ENCODE measurements around the gene SBF2. TPM values are rescaled to one million over a fixed set of nuclear protein-coding genes. Genes with fewer than 3 reads are reported as not detected.
A peak's percentile ranks its signal among the peaks of the same experiment; 100 is the strongest.

SBF2 gene
- total RNA-seq, 1 donor from 2014 or later = 4.2 TPM

DNA sequence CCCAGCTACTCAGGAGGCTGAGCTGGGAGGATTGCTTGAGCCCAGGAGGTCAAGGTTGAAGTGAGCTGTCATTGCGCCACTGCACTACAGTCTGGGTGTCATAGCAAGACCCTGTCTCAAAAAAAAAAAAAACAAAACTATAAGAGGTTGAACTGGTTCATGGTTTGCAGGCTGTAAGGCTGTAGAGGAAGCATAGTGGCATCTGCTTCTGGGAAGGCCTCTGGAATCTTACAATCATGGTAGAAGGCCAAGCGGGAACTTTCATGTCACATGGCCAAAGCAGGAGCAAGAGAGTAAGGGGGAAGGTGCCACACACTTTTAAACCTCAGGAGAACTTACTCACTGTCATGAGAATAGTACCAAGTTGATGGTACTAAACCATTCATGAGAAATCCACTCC is 520.5 kb downstream of the SBF2 start:
- H3K27me3 Mint-ChIP-seq (ENCODE audit: low read depth) = no peaks in the 10 kb centered on the region
- no peak for DNase-seq (ENCODE audit: low spot score)
- H3K4me1 Mint-ChIP-seq (ENCODE audit: low read depth) = no peaks in the 10 kb centered on the region
- H3K27ac Mint-ChIP-seq = no peak overlapping the region
- no peaks in the 10 kb centered on the region for H3K36me3 Mint-ChIP-seq (ENCODE audit: low read depth)
- intact Hi-C loops (cut with micrococcal nuclease) = no loop called here
- no peak overlapping the region for H3K4me3 Mint-ChIP-seq (ENCODE audit: low read depth)
- H3K9me3 Mint-ChIP-seq = no peaks in the 10 kb centered on the region

DNA sequence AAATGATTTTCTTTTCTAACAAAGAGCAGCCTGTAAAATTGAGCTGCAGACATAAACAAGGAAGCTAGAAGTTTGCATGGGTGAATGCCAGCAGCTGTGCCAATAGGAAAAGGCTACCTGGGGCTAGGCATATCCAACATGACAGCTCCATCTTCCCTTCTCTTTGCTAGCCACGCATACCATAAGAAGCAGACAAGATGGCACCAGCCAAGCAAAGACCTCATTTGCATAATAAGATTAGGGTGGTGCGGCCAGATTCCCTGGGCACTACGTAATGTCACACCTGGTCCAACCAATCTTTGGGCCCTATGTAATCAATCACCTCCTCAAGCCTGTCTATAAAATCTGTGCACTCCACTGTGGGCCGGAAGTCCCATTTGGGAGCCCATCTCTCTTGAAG is 521.8 kb downstream of the SBF2 start:
- peaks cover 4% of the 10 kb centered on the region for H3K4me1 Mint-ChIP-seq (ENCODE audit: low read depth)
- H3K27me3 Mint-ChIP-seq (ENCODE audit: low read depth) = no peaks in the 10 kb centered on the region
- H3K4me3 Mint-ChIP-seq (ENCODE audit: low read depth) = no peak overlapping the region
- H3K27ac Mint-ChIP-seq = no peak overlapping the region
- no peaks in the 10 kb centered on the region for H3K36me3 Mint-ChIP-seq (ENCODE audit: low read depth)
- intact Hi-C loops (cut with micrococcal nuclease) = no loop called here
- DNase-seq (ENCODE audit: low spot score) = no peak
- no peaks in the 10 kb centered on the region for H3K9me3 Mint-ChIP-seq

DNA sequence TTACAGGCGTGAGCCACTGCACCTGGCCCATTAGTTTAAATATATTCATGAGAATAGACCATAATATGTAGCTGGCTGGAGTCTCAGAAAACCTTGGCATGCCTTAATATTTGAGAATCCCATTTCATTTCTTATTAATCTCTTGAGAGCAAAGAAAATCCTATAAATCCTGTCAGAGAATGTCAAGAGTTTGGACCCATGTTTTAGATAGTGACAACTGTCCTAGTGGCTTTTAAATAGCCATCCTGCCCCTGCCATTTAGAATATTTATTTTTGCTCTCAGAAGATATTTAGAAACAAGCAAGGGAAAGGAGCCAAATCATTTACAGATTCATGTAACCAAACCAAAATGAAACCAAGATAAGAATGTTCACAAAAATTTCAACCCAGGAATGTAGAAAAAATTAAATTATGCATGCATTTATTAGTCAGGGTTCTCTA is 522.9 kb downstream of the SBF2 start:
- intact Hi-C loops (cut with micrococcal nuclease) = no loop called here

DNA sequence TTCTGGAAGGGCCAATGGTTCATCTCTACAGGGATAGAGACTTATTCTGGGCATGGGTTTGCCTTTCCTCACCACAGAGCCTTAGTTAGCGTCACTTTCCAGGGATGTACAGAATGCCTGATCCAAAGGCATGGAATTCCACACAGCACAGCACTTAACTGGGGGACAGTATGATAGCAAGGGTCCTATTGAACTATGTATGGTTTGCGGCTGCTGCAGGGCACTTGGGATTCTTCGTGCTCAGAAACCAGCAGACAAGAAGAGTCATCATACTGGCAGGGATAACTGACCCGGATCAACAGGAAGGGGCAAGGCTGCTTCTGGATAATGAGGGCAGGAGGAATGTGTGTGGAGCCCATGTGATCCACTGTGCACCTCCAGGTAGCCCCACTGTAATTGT is 524.4 kb downstream of the SBF2 start:
- no peaks in the 10 kb centered on the region for H3K27me3 Mint-ChIP-seq (ENCODE audit: low read depth)
- H3K9me3 Mint-ChIP-seq = no peaks in the 10 kb centered on the region
- DNase-seq (ENCODE audit: low spot score) = no peak
- peaks cover 9% of the 10 kb centered on the region for H3K4me1 Mint-ChIP-seq (ENCODE audit: low read depth)
- H3K27ac Mint-ChIP-seq = no peak overlapping the region
- no peak overlapping the region for H3K4me3 Mint-ChIP-seq (ENCODE audit: low read depth)
- intact Hi-C loops (cut with micrococcal nuclease) = no loop called here
- H3K36me3 Mint-ChIP-seq (ENCODE audit: low read depth) = no peaks in the 10 kb centered on the region

More for the DNA sequence above, 522.9 kb downstream of the SBF2 start:
- no peak for DNase-seq (ENCODE audit: low spot score)
- no peak overlapping the region for H3K4me3 Mint-ChIP-seq (ENCODE audit: low read depth)
- H3K27ac Mint-ChIP-seq = no peak overlapping the region
- H3K4me1 Mint-ChIP-seq (ENCODE audit: low read depth) = peaks cover 9% of the 10 kb centered on the region
- H3K9me3 Mint-ChIP-seq = no peaks in the 10 kb centered on the region
- H3K36me3 Mint-ChIP-seq (ENCODE audit: low read depth) = no peaks in the 10 kb centered on the region
- no peaks in the 10 kb centered on the region for H3K27me3 Mint-ChIP-seq (ENCODE audit: low read depth)

DNA sequence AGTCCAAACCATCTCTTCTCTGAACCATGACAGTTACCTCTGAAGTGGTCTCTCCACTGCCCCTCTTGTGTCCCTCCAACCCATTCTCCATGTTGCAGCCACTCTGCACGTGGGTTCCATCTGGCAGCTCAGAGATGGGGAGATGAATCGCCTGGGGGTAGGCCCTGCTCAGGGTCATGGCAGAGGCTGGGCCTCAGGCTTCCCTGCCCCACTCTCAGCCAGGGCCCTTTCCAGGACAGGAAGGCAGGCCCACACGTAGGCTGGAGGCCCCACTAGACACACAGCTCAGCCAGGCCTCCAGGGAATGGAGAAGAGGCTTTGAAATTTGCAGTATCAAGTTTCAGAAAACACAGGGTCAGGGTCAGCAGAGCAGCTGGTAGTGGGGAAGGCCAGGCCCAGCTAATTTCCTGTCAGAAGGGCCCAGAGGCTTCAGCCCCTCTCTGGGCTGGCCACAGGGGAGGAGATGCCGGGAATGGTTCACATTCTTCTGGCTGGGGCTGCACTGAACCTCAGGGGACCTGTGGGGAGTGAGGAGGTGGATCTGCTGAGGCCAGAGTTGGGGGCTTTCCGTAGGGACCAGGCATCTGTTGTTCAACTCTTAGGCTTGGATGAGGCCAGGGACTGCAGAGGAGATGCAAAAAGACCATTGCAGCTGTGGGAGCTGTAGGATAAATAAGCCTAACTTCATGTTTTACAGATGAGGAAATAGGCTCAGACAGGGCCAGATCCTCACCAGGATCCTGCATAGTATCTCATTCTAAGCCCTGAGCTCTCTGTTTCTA is 528.5 kb downstream of the SBF2 start:
- no peak for DNase-seq (ENCODE audit: low spot score)
- no peak overlapping the region for H3K4me3 Mint-ChIP-seq (ENCODE audit: low read depth)
- no peaks in the 10 kb centered on the region for H3K36me3 Mint-ChIP-seq (ENCODE audit: low read depth)
- no peaks in the 10 kb centered on the region for H3K9me3 Mint-ChIP-seq
- no peaks in the 10 kb centered on the region for H3K27me3 Mint-ChIP-seq (ENCODE audit: low read depth)
- H3K27ac Mint-ChIP-seq = no peak overlapping the region
- intact Hi-C loops (cut with micrococcal nuclease) = no loop called here
- peaks cover 14% of the 10 kb centered on the region for H3K4me1 Mint-ChIP-seq (ENCODE audit: low read depth)

DNA sequence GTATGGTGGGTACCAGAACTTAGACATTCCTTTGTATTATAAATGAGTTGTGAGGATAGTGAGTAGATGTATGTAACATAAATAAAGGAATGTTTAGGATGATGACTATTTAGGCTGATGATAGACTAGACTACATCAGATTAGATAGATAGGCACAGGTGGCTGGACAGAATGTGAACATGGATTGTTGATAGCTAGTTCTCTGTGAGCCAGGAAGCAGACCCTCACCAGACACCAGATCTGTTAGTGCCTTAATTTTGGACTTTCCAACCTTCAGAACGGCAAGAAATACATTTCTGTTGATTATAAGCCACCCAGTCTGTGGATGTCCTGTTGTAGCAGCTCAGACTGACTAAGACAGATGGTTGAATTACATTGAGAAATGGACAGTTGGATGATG is 530.7 kb downstream of the SBF2 start:
- Mint-ChIP-seq H3K27me3 (ENCODE audit: low read depth) (no peaks in the 10 kb centered on the region), H3K4me1 (ENCODE audit: low read depth) (peaks cover 30% of the 10 kb centered on the region), H3K27ac (no peak overlapping the region), H3K4me3 (ENCODE audit: low read depth) (no peak overlapping the region), H3K9me3 (no peaks in the 10 kb centered on the region), H3K36me3 (ENCODE audit: low read depth) (no peaks in the 10 kb centered on the region)
- DNase-seq (ENCODE audit: low spot score) = no peak
- intact Hi-C loops (cut with micrococcal nuclease) = no loop called here

DNA sequence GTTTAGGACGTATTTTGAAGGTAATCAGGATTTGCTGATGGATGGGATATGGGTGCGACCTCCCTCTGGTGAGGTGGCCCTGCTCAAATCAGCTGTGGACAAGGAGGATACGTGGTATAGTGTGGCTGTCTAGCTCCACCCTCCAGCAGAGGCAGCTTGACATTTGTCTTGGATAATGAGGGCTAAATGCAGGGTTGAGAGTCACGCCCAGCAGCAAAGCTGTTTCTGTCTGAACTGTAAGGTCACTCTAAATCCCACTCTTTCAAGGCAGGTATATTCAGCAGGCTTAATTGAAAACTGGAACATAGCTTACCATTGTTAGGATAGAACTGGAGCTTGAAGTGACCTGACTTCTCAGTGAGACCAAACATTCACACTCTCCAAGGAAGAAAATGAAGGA is 531.5 kb downstream of the SBF2 start:
- no peaks in the 10 kb centered on the region for H3K27me3 Mint-ChIP-seq (ENCODE audit: low read depth)
- H3K4me1 Mint-ChIP-seq (ENCODE audit: low read depth) = peaks cover 33% of the 10 kb centered on the region
- no peak overlapping the region for H3K27ac Mint-ChIP-seq
- no peak for DNase-seq (ENCODE audit: low spot score)
- H3K9me3 Mint-ChIP-seq = no peaks in the 10 kb centered on the region
- no peak overlapping the region for H3K4me3 Mint-ChIP-seq (ENCODE audit: low read depth)
- no peaks in the 10 kb centered on the region for H3K36me3 Mint-ChIP-seq (ENCODE audit: low read depth)
- intact Hi-C loops (cut with micrococcal nuclease) = no loop called here

DNA sequence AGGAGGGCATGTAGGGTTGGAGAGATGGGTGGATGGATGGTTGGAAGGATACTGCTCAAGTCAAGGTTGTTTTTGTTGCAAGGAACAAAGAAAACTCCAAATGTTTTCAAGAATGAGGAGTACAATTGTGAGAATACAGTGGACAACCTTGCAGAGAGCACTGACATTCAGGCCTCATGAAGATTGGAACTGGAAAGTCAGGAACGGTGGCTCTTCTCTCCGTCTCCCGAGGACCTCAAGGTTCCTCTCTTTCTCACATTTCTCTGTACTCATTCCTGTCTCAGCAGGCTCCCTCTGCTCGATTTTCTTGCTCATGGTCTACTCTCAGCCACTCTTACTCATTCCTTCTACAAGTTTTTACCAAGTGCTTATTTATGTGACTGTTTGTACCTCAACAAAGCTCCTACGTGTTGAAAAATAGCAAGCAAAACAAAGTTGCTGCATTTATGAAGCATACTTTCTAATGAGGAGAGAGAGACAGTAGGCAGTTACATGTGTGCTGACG is 532.5 kb downstream of the SBF2 start:
- Mint-ChIP-seq H3K4me1 (ENCODE audit: low read depth) (peaks cover 30% of the 10 kb centered on the region), H3K36me3 (ENCODE audit: low read depth) (no peaks in the 10 kb centered on the region), H3K27ac (no peak overlapping the region), H3K9me3 (no peaks in the 10 kb centered on the region), H3K4me3 (ENCODE audit: low read depth) (no peak overlapping the region), H3K27me3 (ENCODE audit: low read depth) (no peaks in the 10 kb centered on the region)
- intact Hi-C loops (cut with micrococcal nuclease) = no loop called here
- DNase-seq (ENCODE audit: low spot score) = no peak

DNA sequence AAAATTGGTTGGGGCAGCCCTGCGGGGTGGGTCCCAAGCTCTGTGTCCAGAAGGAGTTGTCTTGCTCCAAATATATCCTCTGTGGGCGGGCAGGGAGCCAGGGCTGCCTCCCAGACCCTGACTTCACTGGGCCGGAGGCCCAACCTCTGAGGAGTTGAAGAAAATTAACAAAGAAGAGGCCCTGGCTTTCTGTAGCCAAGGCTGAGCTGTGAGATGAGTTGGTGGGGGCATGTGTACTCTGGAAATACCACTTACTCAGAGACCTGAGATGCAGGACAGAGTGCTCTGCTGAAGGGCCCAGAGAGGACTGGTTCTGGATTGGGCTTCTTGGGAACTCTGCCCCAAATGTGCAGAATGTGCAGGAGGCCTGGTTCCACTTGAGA is 533.8 kb downstream of the SBF2 start:
- Mint-ChIP-seq H3K9me3 (no peaks in the 10 kb centered on the region), H3K4me1 (ENCODE audit: low read depth) (peaks cover 37% of the 10 kb centered on the region), H3K36me3 (ENCODE audit: low read depth) (no peaks in the 10 kb centered on the region), H3K27ac (peak overlapping the region; percentile 94), H3K4me3 (ENCODE audit: low read depth) (no peak overlapping the region), H3K27me3 (ENCODE audit: low read depth) (no peaks in the 10 kb centered on the region)
- DNase-seq (ENCODE audit: low spot score) = no peak
- intact Hi-C loops (cut with micrococcal nuclease) = no loop called here

DNA sequence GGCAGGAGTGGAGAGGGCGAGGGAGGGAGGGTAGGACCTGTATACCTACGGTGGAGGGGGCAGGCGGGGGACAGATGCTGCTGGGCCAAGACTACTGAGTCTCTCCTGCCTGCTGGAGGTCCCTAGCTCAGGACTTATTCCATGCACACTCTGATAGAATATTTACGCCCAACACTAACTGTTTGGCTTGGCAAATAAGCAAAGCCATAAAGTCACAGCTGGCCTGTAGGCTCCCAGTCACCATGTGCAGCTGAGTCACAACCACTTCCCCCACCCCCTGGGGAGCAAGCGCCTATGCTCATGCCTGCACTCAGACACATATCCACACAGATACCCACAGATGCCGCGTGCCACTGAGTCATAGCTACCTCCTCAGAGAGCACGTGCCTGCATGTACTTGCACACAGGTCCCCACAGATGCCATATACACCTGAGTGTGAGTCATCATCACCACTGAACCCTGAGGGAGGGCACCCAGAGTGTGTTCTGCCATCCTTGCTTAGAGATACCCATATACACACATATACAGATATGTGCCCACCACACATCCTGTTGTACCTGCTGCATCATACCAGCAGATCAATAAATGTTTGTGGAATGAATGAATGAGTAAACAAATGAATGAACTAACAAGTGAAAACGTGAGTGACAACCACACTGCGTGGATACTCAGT is 534.4 kb downstream of the SBF2 start:
- H3K36me3 Mint-ChIP-seq (ENCODE audit: low read depth) = no peaks in the 10 kb centered on the region
- H3K4me3 Mint-ChIP-seq (ENCODE audit: low read depth) = peak overlapping the region; percentile 83
- no peaks in the 10 kb centered on the region for H3K27me3 Mint-ChIP-seq (ENCODE audit: low read depth)
- peak overlapping the region; percentile 94 for H3K27ac Mint-ChIP-seq
- DNase-seq (ENCODE audit: low spot score) = peak; percentile 76
- H3K9me3 Mint-ChIP-seq = no peaks in the 10 kb centered on the region
- intact Hi-C loops (cut with micrococcal nuclease) = loop anchor here (1.0 to 5.0 kb wide), 7 partner anchors 81 to 698 kb away; partner anchors contain the start of gene AMPD3
- H3K4me1 Mint-ChIP-seq (ENCODE audit: low read depth) = peaks cover 37% of the 10 kb centered on the region

DNA sequence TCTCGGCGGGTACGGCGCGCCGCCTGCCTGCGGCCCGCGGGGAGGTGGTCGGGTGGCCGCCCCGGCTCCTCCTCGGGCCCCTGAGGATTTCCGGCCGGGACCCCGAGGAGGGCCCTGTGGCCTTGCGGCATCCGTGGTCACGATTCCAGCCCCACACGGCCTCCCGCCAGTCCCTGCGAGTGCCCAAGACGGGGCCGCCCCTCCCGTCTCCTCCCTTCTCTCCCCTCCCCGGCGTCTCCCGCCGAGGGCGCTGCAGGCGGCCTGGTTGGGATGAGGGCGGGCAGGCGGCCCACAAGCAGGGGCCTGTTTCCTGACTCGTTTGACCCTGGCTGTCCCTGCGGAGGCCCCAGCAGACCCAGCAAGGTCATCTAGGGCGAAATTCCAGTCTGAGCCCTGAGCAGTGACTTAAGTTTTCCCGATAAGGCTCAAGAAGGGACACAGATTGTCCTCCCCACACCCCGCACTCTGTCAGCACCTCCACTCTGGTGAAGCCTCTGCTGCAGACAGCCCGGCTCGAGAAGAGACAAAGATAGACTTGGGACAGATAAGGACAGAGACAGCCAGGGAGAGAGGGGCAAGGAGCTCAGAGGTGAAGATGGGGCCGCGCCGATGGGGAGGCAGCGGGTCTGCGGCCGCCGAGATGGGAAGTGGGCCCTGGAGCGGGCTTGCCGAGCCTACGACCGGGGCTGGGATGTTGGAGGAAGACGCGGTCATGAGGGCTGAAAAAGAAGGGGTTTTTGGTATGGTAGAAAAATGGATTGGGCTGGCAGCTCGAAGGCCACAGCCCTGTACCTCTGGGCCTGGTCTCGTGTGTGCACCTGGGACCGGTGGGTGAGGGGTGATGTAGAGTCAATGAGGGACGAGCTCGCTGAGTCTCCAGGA is 535.1 kb downstream of the SBF2 start:
- Mint-ChIP-seq H3K27ac (peak overlapping the region; percentile 94), H3K27me3 (ENCODE audit: low read depth) (no peaks in the 10 kb centered on the region), H3K4me1 (ENCODE audit: low read depth) (peaks cover 37% of the 10 kb centered on the region), H3K9me3 (no peaks in the 10 kb centered on the region), H3K4me3 (ENCODE audit: low read depth) (peak overlapping the region; percentile 83), H3K36me3 (ENCODE audit: low read depth) (no peaks in the 10 kb centered on the region)
- peak; percentile 42 for DNase-seq (ENCODE audit: low spot score)
- intact Hi-C loops (cut with micrococcal nuclease) = loop anchor here (1.0 to 5.0 kb wide), 8 partner anchors 81 to 698 kb away; partner anchors contain the start of gene AMPD3

DNA sequence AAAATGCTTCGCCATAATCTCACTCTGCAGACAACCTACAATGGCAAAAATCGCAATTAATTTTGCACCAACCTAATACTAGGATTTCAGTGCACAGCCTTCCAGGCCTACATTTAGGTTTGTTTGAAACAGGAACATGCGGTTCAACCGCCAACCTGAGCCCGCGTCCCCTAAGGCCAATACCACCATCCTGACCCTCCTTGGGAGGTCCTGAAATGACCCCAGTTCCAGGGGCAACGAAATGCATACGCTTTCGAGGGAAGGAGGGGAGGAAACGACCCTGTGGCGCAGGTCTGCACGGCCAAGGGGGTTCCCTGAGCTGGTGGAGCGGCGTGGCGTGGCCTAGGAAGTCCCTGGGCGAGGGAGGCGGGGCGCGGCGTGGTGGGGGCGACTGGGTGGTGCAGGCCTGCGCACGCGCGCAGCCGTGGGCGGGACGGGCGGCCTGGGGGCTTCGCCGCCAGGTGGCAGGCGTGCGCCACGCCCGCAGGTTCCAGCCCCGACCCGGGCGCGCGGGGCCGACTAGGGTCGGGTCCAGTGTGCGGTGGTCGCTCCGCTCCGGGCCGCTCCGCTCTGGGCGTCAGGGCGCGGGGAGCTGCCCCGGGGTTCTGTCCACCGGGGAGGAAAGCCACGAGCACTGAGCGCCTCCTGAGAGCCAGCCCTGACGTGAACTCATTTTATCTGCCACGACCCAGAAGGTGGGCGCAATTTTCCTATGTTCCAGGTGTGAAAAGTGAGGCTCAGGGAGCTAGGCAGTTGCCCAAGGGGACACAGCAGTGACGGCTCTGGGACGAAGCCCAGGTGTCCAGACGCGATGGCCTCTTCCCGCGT is 536.0 kb downstream of the SBF2 start:
- Mint-ChIP-seq H3K27me3 (ENCODE audit: low read depth) (no peaks in the 10 kb centered on the region), H3K4me1 (ENCODE audit: low read depth) (peaks cover 40% of the 10 kb centered on the region), H3K36me3 (ENCODE audit: low read depth) (no peaks in the 10 kb centered on the region), H3K9me3 (no peaks in the 10 kb centered on the region), H3K4me3 (ENCODE audit: low read depth) (peak overlapping the region; percentile 73), H3K27ac (peak overlapping the region; percentile 89)
- DNase-seq (ENCODE audit: low spot score) = peak; percentile 87
- intact Hi-C loops (cut with micrococcal nuclease) = loop anchor here (1.0 to 5.0 kb wide), 4 partner anchors 104 to 699 kb away; partner anchors contain the start of gene AMPD3

Data from activated T-helper 2 cell treated with anti-CD3 and anti-CD28 coated beads, Interferon-gamma antibody, Interleukin-2, Interleukin-4, amounts not matched to agents 10 μg/mL and 5 μg/mL and 100 μg/mL, durations not matched to agents 14 hours and 24 hours and 36 hours (primary cell).